Stimulated activated CD4-positive, alpha-beta T cell treated with anti-CD3 and anti-CD28 coated beads, Interleukin-1b, Interleukin-23, amount 100 ng/mL, for 48 hours (primary cell): ENCODE data around the gene ERICH6B.
"Not testable (repeated sequence)": the region's sequence is repeated elsewhere in the genome, so short reads cannot be mapped to it uniquely, and the experiment has no call there.

ENCODE experiments used
- DNase-seq: peaks from one replicate; pipeline ENCODE4 v3.0.0-alpha.2; 2020

ERICH6B gene

GRCh38 chr13:45615501-45616101 is at the start of gene ERICH6B:
Gene ERICH6B, minus strand, starts transcription at chr13:45615739. Its CDS starts 18,734 bp downstream, at chr13:45597005.
- DNase-seq: no peak

- not testable (repeated sequence) for DNase-seq
Observed at GRCh38 chr13:45662903-45663302, 47.4 kb upstream of the ERICH6B start.

GRCh38 chr13:45662162-45662561 is 46.6 kb upstream of the ERICH6B start:
- DNase-seq: no peak

- not testable (repeated sequence) for DNase-seq
Observed at GRCh38 chr13:45660458-45660857, 44.9 kb upstream of the ERICH6B start.

- DNase-seq: no peak
Observed at GRCh38 chr13:45659536-45659935, 44.0 kb upstream of the ERICH6B start.

GRCh38 chr13:45658586-45659235 is 43.2 kb upstream of the ERICH6B start:
- DNase-seq: no peak

DNA sequence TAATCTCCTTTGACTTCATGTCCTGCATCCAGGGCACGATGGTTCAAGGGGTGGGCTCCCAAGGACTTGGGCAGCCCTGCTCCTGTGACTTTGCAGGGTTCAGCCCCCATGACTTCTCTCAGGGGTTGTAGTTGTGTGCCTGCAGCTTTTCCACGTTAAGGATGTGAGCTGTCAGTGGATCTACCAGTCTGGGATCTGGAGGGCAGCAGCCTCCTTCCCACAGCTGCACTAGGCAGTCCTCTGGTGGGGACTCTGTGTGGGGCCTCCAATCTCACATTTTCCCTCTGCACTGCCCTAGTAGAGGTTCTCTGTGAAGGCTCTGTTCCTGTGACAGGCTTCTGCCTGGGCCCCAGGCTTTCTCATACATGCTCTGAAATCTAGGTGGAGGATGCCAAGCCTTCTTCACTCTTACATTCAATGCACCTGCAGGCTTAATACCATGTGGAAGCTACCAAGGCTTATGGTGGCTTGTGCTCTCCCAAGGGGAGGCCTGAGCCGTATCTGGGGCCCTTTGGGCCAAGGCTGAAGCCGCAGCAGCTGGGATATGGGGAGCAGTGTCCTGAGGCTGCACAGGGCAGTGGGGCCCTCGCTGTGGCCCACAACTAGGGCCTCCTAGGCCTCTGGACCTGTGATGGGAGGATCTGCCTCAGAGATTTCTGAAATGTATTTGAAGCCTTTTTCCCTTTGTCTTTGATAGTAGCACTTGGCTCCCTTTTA is 39.3 kb upstream of the ERICH6B start:
- no peak for DNase-seq

DNA sequence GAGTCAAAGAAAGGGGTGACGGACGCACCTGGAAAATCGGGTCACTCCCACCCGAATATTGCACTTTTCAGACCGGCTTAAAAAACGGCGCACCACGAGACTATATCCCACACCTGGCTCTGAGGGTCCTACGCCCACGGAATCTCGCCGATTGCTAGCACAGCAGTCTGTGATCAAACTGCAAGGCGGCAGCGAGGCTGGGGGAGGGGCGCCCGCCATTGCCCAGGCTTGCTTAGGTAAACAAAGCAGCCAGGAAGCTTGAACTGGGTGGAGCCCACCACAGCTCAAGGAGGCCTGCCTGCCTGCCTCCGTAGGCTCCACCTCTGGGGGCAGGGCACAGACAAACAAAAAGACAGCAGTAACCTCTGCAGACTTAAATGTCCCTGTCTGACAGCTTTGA is 29.7 kb upstream of the ERICH6B start:
- DNase-seq: not testable (repeated sequence)

DNA sequence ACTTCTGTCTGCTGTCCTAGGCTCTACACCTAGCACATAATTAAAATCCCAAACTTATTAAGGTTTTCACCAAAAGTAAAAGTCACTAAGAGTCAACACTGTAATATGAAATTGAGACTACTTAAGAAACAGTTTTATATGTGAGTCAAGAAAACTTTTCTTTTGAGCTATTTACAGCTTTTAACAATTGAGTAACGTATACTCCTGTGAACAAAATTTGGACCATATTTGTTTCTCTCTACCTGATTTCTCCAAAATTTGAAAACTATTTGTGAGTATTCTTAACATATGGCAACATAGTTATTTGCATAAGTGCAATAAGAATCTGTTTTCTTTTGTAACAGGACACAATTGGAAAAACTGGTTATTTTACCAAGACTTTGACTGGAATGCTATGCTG is 26.6 kb upstream of the ERICH6B start:
- DNase-seq: not testable (repeated sequence)

DNA sequence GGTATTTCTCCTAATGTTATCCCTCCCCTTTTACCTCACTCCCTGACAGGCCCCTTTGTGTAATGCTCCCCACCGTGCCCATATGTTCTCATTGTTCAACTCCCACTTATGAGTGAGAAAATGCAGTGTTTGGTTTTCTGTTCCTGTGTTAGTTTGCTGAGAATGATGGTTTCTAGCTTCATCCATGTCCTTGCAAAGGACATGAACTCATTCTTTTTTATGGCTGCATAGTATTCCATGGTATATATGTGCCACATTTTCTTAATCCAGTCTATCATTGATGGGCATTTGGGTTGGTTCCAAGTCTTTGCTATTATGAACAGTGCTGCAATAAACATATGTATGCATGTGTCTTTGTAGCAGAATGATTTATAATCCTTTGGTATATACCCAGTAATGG is 19.8 kb upstream of the ERICH6B start:
- DNase-seq: not testable (repeated sequence)

GRCh38 chr13:45630791-45631190 is 15.3 kb upstream of the ERICH6B start:
- no peak for DNase-seq

DNA sequence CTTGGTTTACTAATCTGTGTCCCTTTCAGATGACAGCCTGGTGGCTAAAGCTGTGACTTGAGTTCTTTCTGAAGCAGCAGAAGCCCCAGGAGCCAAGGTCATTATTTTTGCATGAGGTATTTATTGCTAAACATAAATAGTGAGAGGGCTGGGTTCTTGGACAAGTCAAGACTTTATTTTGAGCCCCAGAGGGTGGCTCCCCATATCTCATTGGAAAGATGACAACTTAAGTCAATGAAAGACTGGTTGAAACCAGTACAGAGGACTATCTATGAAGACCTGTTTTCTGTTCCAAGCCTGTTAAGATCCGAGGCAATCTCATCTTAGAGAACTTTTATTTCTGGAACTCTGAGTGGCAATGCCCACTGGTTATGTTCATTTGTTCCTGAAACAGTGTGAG is 14.4 kb upstream of the ERICH6B start:
- no peak for DNase-seq

- no peak for DNase-seq
Observed at GRCh38 chr13:45628094-45628493, 12.6 kb upstream of the ERICH6B start.

GRCh38 chr13:45627656-45628055 is 12.1 kb upstream of the ERICH6B start:
- DNase-seq: no peak

DNA sequence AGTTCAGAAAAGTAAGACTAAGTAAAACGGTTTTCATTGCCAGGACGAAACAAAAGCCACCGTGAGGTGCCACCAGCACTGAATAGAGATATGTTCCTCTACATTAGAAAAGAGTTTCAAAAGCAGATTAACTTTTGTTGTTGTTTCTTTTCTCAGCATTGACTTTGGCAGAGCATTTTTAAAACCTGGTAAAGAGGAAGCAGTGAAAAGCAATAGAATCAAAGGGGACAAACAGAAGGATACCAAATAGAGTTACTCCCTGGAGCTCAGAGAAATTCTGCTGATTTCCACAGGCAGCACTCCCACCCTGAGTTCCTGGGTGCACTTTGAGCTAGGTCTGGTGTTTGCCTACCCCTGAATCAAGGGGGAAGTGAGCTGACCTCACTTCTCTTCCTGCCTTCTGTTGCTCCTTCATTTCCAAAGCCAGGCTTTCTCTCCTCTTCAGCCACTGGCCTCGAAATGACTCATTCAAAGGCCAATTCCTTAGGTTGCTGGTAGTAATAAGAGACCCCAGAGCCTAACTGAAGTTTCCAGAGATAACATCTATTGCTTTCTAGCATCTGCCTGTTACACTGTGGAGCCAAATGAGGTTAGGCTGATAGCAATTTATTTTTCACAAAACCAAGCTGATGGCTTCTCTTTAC is 11.3 kb upstream of the ERICH6B start:
- no peak for DNase-seq

DNA sequence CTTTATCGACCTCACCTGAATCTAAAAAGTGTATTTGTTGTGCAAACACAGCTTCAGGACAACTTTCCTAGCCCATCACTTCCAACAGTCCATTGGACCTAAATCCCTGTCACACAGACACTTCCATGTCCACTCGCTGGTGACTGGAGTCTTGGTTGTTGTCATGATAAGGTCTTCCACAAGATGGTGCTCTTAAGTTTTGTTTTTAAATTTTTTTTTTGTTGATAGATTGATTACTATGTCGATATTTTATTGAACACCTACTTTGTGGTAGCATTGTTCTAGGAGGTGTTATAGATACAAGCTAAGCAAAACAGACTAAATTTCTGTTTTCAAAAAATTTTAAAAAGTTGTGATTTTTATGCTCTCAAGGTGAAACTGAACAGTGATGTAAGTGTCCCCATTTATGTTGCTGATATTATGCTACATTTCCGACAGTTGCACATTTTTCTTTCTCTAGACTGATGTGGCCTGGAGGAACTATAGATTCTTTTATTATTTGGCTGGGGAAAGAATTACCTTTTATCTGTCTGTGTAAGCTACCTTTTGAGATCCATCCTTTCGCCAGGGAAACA is 8.1 kb upstream of the ERICH6B start:
- DNase-seq: no peak

GRCh38 chr13:45621950-45622349 is 6.4 kb upstream of the ERICH6B start:
- no peak for DNase-seq

- DNase-seq: no peak
Observed at GRCh38 chr13:45607931-45608330, 7.6 kb downstream of the ERICH6B start.

GRCh38 chr13:45604892-45605291 is 10.6 kb downstream of the ERICH6B start:
- DNase-seq: no peak

DNA sequence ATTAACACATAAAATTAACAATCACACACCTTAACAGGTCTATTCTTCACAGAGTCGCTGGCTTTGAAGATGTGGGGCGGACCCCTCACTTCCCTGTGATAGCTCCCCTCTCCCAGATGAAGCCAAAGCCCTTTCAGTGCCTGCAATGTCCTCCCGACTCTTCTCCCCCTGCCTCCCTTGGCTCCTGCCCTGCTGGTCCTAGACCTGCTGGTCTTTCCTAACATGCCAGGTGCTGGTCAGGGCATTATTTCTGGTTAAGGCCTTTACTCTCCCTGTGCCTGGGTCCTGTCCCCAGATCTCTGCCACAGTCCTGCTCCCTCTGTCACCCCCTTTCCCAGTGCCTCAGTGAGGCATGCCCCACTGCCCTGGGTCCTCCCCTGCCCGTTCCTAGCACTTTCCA is 12.2 kb downstream of the ERICH6B start:
- no peak for DNase-seq

DNA sequence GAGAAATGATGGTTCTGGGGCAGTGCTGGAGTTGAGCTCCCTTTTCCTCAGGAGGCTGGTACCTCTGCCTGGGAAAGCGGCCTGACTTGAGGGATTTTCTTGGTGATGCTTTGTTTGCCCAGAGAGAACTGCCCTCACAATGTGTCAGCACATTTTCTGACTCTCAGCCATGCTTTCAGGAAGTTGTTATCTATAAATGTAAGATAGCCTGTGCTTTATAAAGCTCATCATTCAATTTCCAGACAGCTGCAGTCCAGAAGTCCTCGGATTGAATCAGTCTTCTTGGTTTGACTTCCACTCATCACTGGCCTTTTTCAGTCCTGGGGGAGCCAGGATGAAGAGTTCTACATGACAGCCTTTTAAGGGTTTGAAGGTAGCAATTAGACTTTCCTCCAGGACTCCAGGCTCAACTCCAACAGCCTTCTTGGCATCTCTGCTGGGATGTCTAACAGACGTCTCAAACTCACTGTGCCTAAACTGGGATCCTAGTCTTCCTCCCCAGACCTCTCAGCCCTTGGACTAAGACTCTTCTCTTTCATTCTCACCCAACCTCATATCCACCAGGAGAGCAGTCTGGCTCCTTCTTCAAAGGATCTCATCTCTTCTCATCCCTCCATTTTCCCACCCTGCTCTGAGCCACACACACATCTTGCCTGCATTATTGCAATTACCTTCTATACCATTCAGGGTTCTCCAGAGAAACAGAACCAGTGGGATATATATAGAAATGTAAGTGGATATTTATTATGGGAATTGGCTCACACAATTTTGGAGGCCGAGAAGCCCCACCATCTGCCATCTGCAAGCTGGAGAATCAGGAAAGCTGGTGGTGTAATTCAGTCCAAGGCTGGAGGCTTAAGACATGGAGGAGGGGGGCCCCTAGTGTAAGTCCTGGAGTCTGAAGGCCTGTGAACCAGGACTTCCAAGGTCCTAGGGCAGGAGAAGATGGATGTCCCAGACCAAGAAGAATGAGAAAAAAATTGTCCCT is 13.1 kb downstream of the ERICH6B start:
- no peak for DNase-seq

GRCh38 chr13:45601680-45602079 is 13.9 kb downstream of the ERICH6B start:
- no peak for DNase-seq
